LNCaP clone FGC (cell line): ENCODE results near the gene PSAT1.

ENCODE experiments used
- DNase-seq: peaks from one replicate; pipeline ENCODE4 v3.0.0-alpha.2; 2011; ENCODE audit warnings: low read depth
- H3K4me3 ChIP-seq: 2 replicates; pipeline ENCODE4 v1.5.1; 2011; ENCODE audit warnings: mild to moderate bottlenecking, low read depth, low read length, control low read depth
- CTCF ChIP-seq: IDR thresholded peaks from 2 replicates; pipeline ENCODE4 v1.5.1; 2012; ENCODE audit warnings: mild to moderate bottlenecking; ENCODE audit not compliant: control insufficient read depth, insufficient read depth; ENCODE audit errors: extremely low read depth

PSAT1 gene

GRCh38 chr9:78351816-78352215 lies 54.9 kb downstream of the PSAT1 start:
- DNase-seq: no peak
- H3K4me3 ChIP-seq: no peak overlapping the region
- no peak for TF ChIP-seq CTCF

- no peak overlapping the region for H3K4me3 ChIP-seq
- TF ChIP-seq CTCF: no peak
- DNase-seq: no peak
Measured at GRCh38 chr9:78354324-78354973, 57.5 kb downstream of the PSAT1 start.

DNA sequence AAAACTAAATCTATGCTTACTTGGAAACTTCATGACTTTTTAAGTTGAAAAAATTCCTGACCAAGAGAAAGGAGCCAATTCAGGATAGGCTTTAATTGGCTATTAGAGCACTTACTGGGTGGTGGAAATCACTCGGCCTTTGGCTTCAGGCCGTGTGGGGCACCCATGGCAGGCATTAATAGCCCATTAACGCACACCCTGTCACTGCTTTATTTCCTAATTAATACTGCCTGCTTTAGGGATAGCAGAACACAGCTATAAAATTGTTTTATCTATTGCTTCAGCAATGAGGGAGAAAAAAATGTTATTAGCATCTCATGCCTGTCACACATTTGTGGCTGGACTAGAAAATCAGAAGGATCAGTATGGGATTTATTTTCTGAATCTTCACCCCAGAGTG lies 58.1 kb downstream of the PSAT1 start:
- no peak overlapping the region for H3K4me3 ChIP-seq
- no peak for TF ChIP-seq CTCF
- DNase-seq: no peak

DNA sequence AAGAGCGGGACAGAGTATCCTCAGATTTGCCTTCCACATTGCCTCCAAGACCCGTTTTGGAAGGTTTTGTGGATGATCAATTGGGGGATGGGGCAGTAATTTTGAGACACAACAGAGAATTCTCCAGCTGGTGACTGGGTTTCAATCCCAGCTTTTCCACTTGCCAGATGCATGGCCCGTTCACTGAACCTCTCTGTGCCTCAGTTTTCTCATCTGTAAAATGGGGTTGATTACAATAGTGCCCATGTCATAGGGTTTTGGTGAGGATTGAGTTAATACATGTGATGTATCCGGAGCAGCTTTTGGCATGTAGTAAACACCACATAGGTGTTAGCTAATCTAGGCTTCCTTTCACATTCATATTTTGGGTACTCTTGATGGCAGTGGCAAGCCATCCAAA lies 59.7 kb downstream of the PSAT1 start:
- DNase-seq: no peak
- H3K4me3 ChIP-seq: no peak overlapping the region
- TF ChIP-seq CTCF: no peak

GRCh38 chr9:78357165-78357873 lies 60.4 kb downstream of the PSAT1 start:
- H3K4me3 ChIP-seq: no peak overlapping the region
- DNase-seq: no peak
- no peak for TF ChIP-seq CTCF

- TF ChIP-seq CTCF: no peak
- no peak for DNase-seq
- no peak overlapping the region for H3K4me3 ChIP-seq
Measured at GRCh38 chr9:78358329-78359051, 61.6 kb downstream of the PSAT1 start.

GRCh38 chr9:78363221-78363620 lies 66.3 kb downstream of the PSAT1 start:
- no peak for TF ChIP-seq CTCF
- H3K4me3 ChIP-seq: no peak overlapping the region
- no peak for DNase-seq
